Pulmonary artery endothelial cell (primary cell): ENCODE results near the gene SGMS1. TPM values are rescaled to one million over a fixed set of nuclear protein-coding genes. Genes with fewer than 3 reads are reported as not detected.
"Not testable (repeated sequence)": the region's sequence is repeated elsewhere in the genome, so short reads cannot be mapped to it uniquely, and the experiment has no call there.

Source experiments
- DNase-seq: peaks from one replicate; pipeline ENCODE4 v3.0.0-alpha.2; 2011; ENCODE audit warnings: low read depth, low spot score
- total RNA-seq: library from RNA; depleted of rRNA; stranded (reverse); fragments of >200 nt; gene quantifications from 2 replicates; pipeline ENCODE4 v1.2.3, GENCODE V29; 2014

SGMS1 gene
- total RNA-seq, 1 donor from 2014 or later = 34.2 TPM

DNA sequence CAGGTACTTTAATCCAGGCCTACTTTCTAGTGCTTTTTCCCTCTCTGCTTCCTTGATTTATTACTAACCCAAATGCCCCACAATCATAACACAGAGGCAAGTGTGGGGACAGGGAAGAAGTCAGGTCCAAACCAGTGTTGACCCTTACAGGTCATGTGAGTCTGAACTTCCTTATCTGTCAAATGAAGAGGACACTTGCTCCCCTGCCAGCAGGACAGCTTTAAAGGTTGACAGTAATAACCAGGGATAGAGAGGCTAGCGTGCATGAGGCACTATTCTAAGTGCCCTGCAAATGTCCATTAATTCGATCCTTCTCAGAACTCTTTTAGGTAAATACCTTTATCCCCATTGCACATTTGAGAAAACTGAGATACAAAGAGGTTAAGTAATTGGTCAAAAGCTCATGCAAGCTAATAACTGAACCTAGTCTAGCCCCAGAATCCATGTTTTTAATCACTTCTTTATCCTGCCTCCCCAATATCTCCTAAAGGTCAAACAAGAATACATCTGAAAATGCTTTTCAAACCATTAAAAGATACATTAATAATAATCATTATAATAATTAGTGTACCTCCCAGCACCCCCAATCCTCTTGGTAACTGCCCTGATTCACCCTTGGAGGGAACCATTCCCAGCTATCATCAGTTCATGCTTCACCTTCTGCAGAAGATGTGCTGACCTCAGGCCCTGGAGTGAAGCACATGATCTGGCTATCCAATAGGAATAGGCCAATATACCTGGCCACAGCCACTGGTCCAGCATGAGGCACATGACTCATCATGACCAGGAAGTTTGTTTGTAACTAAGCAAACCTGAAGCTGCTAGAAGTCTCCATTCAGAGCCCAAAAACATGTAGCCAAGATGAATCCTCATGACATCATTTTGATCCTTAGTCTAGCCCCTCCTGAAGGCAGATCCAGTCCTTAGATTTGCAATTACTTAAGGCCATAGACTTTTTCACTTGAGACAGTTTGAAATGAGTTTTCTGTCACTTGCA lies 40.7 kb downstream of the SGMS1 start:
- no peak for DNase-seq

DNA sequence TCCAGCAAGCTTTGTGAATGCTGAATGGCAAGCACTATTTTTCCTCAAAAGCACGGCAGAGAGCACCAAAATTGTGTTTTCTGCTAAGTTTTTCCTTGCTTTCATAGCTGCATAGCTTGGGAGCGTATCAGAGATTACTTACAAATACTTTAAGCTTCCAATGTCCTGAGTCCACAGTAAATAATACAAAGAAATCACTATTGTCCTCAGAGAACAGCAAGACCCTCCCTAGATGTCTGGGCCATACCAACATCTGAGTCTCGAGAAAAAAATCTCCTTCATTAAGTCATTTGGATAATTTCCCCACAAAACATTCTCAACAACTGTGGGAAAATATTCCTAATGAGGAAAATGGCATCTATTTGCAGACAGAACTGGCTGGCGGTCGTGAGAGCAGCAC lies 41.7 kb downstream of the SGMS1 start:
- no peak for DNase-seq

DNA sequence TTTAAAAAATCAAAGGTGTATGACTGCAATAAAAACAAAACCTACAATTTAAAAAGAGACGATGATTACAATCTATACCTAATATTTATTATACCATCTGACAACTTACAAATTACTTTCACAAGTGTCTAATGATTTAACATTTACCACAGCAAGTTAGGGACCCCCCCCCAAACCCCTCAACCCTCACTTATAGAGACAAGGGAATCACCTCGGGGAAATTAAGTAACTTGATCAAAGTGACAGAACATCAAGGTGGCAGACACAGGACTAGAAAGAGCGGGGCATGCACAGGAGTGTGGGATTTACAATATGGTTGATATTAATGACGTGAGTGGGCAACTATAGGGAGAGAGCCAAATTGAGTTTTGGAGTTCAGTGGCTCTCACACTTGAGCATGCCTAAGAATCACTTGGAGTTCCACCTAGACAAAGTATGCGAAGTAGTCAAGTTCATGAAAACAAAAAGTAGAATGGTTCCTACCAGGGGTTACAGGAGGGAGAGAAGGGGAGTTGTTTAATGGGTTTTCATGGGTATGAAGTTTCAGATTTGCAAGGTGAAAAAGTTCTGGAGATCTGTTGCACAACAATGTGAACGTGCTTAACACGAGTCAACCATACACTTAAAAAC lies 43.4 kb downstream of the SGMS1 start:
- no peak for DNase-seq

DNA sequence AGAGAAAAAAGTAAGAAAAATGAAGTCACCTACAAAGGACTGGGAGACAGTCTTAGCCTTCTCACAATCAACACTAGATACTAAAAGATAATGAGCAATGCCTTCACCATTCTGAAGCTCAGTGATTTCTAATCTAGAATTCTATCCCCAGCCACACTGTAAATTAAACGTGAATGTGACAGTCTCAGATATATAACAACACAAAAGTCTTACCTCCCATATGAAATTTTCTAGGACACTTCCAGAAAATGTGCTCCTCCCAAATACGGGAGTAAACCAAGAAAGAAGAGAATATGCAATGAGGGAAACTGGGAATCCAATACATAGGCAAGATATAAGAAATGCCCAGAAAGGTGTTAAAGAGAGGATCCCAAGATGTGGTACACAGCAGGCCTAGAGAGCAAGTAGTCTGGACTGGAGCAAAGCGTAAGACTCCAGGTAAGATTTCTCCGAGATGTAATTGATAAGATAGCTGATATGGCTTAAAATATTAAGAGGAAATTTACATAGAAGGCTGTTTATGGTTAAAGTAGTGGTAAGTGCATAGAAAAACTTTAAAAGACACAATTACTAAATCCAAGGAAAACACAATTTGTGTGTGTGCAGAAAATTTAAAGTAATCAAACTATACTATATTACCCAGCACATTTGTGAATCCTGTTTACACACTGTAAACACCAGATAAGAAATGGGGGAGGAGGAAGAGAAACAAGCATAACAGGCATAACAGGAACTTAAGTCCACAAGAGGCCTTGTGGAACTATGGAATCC lies 44.1 kb downstream of the SGMS1 start:
- DNase-seq = no peak

DNA sequence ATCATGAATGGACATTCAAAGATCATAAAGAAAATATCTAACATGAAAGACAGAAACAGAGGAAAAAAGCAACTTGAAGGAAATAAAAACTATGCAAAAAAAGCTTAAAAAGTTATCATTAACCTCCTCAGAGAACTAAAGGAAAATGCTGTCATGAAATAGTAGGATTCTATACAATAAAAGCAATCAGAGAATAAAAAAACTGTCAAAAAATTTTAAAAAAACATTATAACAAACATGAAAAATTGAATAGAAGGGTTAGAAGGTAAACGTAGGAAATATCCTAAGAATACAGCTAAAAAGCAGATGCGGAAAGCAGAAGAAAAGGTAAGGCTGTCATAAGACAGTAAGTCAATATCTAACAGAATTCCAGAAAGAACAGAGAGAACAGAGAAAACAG lies 44.8 kb downstream of the SGMS1 start:
- no peak for DNase-seq

DNA sequence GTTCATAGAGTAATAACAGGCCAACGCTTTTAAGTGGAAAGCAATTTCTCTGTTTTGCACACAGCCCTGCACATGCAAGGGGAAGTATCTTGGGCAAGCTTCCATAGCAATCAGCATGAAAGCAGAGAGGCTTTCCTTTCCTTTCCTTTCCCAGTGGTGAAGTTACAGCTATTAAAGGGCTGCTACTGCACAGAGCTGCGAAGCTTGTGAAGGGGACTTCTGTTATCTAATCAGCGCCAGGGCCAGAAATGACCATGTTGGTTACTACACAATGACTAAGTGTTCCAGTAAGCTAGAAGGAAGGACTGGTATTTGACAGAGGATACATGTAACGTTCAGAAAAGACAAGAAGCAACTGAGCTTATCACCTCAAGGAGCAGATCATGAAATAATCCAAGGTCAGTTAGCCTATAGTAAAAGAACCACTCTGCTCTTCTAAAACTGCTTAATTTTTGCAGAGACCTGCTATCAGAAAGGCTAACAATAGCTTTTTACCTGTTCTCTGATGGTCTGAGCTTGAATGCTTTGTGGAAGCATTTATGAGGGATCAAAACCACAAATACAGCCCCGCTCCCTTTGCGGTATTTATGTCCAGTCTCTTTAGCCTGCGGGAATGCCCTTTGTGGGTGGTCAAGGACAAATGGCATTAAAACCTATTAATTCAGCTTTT lies 45.9 kb downstream of the SGMS1 start:
- DNase-seq = peak; percentile 17

DNA sequence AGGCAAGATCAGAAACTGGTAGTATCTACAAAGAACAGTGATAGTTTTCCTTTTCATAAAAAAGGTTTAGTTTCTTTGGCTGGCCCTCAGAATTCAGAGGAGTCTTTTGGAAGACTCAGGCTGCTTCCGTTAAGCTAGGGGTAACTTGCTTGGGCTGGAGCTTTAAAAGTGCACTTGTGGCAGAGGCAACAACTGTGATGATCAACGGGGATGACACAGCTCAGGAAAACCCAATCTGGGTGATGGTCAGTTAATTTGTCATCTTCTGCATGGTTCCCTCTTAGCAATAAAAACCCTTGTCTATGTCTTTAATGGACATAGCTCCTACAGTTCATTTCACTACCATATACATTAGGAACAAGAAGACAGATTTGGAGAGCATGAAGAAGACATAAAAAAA lies 46.7 kb downstream of the SGMS1 start:
- DNase-seq = no peak

DNA sequence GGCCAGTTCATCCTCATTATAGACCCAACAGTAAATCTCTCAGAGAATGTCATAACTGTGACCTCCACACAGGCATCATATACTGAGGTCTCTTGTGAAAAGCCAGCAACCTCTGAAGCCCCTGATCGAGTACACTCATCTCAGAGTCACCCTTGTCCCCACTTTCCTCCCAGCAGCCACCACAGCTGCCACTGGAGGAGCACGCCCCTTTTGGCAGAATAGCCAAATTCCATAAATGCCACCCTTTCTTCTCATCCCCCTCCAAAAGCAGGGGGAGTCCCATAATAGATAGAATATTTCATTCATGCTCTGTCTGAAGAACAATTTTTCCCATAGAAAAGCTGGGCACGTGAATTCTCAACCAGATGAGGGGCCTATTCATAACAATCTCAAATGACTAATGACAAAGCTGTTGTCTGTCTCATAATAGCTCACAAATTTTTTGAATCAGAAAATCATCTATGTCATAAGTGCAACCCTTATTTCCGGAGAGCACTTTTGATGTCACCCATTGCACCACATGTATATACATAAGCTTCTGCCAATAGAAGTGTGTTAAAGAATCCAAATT lies 47.4 kb downstream of the SGMS1 start:
- no peak for DNase-seq

DNA sequence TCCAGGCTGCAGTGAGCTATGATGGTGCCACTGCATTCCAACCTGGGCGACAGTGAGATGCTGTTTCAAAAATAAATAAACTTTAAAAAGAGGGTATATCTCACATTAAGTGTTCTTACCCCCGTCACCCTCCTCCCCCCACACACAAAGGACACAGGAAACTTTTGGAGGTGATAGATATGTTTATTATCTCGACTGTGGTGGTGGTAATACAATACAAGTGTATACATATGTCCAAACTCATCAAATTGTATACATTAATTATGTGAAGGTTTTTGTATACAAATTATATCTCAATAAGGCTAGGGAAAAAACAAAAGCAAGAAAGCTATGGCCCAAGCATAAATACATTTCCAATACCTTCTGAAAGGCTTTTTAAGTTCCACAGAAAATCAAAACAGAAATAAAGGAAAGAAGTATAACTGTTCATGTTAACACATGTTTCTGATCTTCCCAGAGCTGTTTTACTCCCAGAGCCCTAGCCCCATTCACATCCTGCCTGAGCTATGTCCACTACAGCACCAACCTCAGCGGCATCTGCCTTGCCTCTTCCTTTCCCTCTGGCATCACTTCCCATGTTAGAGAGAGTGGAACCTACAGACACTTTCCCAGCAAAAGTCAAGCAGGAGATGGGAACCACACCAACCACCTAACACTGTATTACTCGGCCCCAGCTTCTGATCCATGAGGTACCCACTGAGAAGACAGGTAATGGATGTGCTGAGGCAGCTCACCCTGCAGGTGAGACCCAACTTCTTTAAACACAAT lies 48.1 kb downstream of the SGMS1 start:
- no peak for DNase-seq

DNA sequence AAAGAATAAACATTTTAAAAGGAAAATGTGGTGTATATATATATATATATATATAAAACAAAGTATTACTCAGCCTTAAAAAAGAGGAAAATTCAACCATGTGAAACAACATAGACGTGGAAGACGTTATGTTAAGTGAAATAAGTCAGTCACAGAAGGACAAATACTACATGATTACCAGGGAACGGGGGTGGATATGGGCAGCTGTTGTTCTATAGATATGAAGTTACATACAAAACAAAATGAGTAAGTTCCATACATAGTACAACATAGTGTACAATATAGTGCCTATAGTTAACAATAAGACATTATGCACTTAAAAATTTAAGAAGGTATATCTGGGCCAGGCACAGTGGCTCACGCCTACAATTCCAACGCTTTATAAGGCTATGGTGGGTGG lies 48.8 kb downstream of the SGMS1 start:
- no peak for DNase-seq

DNA sequence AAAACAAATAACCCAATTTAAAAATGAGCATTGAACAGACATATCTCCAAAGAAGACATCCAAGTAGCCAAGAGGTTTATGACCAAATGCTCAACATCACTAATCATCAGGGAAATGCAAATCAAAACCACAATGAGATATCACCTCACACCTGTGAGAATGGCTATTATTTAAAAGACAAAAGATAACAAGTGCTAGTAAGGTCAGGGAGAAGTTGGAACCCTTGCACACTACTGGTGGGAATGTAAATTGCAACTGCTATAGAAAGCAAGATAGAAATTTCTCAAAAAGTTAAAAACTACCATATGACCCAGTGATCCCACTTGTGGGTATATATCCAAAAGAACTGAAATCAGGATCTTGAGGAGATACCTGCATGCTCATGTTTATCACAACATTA lies 49.5 kb downstream of the SGMS1 start:
- DNase-seq = no peak

DNA sequence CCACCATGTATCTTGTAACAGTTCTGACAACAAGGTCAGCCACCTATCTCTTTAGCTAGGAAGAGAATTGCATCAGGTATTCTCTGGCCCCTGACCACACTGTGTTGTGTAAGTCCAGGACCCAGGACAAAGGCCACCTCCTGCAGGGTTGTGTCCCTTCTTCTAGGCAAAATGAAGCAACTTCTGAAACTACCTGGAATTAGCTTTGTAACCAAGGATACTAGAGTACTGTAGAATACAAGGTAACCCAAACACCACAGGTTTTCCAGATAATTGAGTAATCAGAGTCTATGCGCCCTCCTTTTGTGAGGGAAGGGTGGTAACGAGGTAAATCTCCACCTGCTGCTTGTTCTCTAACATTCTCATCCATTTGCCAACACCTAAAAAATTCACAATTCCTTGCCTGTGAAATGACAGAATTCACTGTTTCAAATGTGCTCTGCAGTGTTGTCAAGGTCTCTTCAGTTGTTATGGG lies 51.7 kb downstream of the SGMS1 start:
- no peak for DNase-seq

DNA sequence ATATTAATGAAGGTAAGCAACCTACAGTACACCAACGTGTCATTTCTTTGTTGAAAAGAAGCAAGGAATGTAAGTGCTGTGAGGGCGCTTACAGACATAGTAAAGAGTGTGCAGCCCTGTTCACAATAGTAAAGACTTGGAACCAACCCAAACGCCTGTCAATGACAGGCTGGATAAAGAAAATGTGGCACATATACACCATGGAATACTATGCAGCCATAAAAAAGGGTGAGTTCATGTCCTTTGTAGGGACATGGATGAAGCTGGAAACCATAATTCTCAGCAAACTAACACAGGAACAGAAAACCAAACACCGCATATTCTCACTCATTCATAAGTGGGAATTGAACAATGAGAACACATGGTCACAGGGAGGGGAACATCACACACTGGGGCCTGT lies 55.0 kb downstream of the SGMS1 start:
- DNase-seq = not testable (repeated sequence)

DNA sequence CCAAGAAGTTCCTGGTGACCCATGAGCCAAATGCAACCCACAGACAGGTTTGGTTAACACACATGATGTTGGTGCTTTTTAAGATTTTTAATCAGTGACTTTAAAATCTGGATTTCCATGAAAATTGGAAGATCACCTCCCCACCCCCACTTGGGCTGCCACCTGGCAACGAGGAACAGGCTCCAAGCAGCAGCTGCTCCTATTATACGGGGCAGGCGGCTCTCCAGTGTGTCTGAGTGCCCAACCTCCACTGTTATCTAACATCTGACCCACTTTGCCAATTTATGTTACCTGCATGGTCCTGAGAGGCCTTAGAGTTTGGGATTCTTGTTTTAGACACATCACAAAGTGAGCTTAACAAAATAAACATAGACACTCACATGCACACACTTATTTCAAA lies 56.4 kb downstream of the SGMS1 start:
- DNase-seq = no peak

DNA sequence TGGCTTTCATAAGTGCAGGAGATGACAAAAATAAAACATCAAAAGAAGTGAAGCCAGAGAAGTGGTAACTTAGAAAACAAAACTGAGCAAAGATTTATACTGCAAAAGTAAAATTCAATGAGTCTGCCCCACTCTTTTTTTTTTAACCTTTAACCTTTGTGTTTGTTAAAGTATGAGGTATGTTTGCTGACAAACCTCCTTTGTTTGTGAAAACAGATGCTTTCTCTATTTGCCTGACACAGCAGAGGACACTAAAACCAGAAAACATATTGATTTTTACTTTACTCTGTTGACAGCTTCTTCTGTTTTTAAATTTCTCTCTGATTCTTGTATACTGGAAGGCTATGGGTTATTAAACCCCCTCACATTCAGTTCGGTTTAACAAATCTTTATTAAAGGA lies 57.6 kb downstream of the SGMS1 start:
- DNase-seq = no peak

DNA sequence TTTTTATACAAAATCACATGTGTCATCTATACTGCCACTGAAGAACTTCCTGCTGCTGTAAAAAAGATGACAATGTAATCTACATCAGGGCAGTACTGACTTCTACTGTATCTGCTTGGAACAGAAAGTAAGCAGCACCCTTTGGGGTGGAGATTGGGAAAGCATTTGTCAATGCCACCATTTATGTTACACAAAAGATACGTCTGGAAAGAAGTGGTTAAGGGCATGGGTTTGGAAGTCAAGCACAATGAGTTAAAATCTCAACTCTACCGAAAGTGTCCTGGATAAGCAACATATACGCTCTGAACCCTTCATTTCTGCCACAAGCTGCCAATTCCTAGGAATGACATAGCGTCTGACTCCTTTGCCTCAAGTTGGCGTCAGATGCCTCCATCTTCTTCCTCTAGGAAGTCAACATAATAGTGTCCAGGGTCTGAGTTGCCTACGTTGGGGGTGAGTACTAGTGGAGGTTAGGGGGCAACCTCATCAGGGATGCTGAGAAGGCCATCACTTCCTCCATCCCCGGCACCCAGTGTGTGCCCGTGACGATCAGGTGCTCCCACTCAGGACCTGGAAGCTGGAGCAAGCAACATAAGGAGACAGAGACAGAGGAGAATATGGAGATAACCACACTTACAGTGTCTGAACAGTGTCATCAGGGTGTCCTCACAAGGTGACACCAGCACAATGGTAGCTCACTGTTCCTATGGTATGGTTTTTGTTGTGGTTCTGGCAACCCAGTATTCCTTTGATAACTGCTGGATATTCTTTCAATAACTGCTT lies 58.3 kb downstream of the SGMS1 start:
- no peak for DNase-seq

DNA sequence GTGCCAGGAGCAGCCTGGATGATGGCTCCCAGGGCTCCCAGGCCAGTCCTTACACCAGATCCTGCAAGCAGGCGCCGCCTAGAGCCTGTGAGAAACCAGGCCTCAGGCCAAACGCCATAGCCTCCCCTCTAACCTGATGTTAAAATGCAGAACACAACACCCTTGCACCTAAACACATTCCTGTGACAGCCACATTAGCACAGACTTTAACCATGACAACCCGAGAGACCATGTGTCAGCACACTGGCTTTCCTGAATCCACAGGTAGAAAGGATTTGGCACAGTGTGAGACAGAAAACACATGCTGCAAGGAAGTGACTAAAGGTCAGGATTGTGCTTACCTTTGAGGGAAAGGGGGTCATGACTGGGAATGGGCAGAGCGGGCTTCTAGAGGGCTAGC lies 59.9 kb downstream of the SGMS1 start:
- no peak for DNase-seq

DNA sequence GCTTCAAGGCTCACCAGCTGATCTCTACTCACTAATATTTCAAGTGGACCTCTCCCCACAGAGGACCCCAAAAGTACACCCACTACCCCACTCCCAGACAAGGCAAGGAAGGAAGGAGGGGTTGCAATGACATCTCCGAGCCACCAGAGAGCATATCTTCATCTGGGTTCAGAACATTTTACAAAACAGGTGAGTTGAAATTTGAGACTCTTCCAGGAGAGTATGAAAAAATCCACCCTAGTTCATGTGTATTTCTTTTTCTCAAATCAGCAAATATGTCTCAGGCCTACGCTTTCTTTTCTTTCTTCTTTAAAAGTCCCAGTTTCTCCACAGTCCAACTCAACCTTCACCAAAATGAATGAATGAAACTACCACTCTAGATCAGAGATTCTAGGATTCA lies 61.9 kb downstream of the SGMS1 start:
- DNase-seq = no peak

DNA sequence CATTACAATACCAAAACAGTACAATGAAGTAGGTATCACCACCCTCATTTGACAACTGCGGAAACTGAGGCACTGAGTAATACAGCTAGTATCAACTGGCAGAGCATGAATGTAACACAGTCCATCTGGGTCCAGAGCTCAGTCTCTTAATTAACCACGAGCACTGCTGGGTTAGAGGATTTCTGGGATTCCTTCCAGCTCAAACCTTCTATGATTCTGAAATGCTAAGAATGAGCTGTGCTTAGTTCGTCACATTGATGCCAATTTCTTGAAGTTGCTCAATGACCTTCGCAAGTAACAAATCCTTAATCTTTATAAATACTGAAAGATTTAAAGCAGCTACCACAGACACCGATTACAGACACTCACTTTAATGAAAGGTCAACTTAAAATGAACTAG lies 62.5 kb downstream of the SGMS1 start:
- DNase-seq = no peak

DNA sequence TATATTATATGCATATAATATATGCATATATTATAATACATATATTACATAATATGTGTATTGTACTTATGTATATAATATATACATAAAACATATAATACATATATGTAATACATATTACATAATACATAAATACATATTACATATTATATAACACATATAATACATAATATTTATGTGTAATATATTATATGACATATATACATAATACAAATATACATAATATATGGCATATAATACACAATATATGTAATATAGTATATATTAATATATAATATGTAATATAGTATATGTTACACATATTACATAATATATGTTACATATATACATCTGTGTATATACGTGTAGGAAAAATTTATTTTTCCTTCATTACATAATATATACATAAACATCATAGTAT lies 63.4 kb downstream of the SGMS1 start:
- no peak for DNase-seq
